ENCODE data around the gene POU1F1. TPM values are rescaled to one million over a fixed set of nuclear protein-coding genes. Genes with fewer than 3 reads are reported as not detected.

The POU1F1 gene
- total RNA-seq, 1 experiment from 2014 or later = not detected

GRCh38 chr3:87228316-87228715, 48.1 kb downstream of the POU1F1 start:
- no peak overlapping the region for H3K27ac Mint-ChIP-seq
- H3K4me3 Mint-ChIP-seq = peak overlapping the region; percentile 99
- POLR2A ChIA-PET = no interaction called here
- peaks cover 3% of the 10 kb centered on the region; the same call in 1 of the 2 replicates for H3K36me3 Mint-ChIP-seq
- DNase-seq (ENCODE audit: low spot score) = no peak
- no peaks in the 10 kb centered on the region for H3K9me3 Mint-ChIP-seq
- CTCF ChIA-PET = interaction anchor here (1.9 kb wide), 1 partner anchor 31 kb away, joined by 7 read pairs; no protein-coding TSS in a partner anchor
- H3K4me1 Mint-ChIP-seq = peaks cover 48% of the 10 kb centered on the region
- no peak for TF ChIP-seq ATF6 (CRISPR knock-in tag; IDR thresholded peaks at IDR 0.05)
- TF ChIP-seq FOXP1 (CRISPR knock-in tag; IDR thresholded peaks at IDR 0.05; ENCODE audit: borderline replicate concordance) = no peak
- no peak for TF ChIP-seq AR (CRISPR knock-in tag; IDR thresholded peaks at IDR 0.05)
- TF ChIP-seq ZNF423 (CRISPR knock-in tag; IDR thresholded peaks at IDR 0.05) = no peak
- no peak for TF ChIP-seq KAT7 (CRISPR knock-in tag; IDR thresholded peaks at IDR 0.05; ENCODE audit: borderline replicate concordance)
- TF ChIP-seq E2F4 (CRISPR knock-in tag; IDR thresholded peaks at IDR 0.05; ENCODE audit: borderline replicate concordance, low read depth) = no peak
- TF ChIP-seq ZNF416 (CRISPR knock-in tag; IDR thresholded peaks at IDR 0.05) = no peak
- no peak for TF ChIP-seq GTF2I (CRISPR knock-in tag; conservative IDR thresholded peaks at IDR 0.05)
- no peak for TF ChIP-seq MLX (CRISPR knock-in tag; IDR thresholded peaks at IDR 0.05)
- peaks cover 3% of the 10 kb centered on the region; the same call in 1 of the 2 replicates for H3K27me3 Mint-ChIP-seq (ENCODE audit: low read depth)
- ATAC-seq = no peak

- peaks cover 3% of the 10 kb centered on the region; the same call in 1 of the 2 replicates for H3K9me3 Mint-ChIP-seq
- peak overlapping the region; percentile 99 for H3K4me3 Mint-ChIP-seq
- H3K27me3 Mint-ChIP-seq (ENCODE audit: low read depth) = peaks cover 3% of the 10 kb centered on the region; the same call in 1 of the 2 replicates
- CTCF ChIA-PET = interaction anchor here (1.9 kb wide), 1 partner anchor 32 kb away, joined by 7 read pairs; no protein-coding TSS in a partner anchor
- ATAC-seq = peak; percentile 41
- POLR2A ChIA-PET = no interaction called here
- peaks cover 43% of the 10 kb centered on the region for H3K4me1 Mint-ChIP-seq
- DNase-seq (ENCODE audit: low spot score) = no peak
- peaks cover 3% of the 10 kb centered on the region; the same call in 1 of the 2 replicates for H3K36me3 Mint-ChIP-seq
- peak overlapping the region; percentile 97 for H3K27ac Mint-ChIP-seq
- TF ChIP-seq AFF4 (CRISPR knock-in tag; IDR thresholded peaks at IDR 0.05; ENCODE audit: borderline replicate concordance) (no peak), PRRX2 (CRISPR knock-in tag; IDR thresholded peaks at IDR 0.05) (no peak), CDX4 (CRISPR knock-in tag; IDR thresholded peaks at IDR 0.05; ENCODE audit: borderline replicate concordance) (no peak), AR (CRISPR knock-in tag; IDR thresholded peaks at IDR 0.05) (no peak), MXD4 (CRISPR knock-in tag; IDR thresholded peaks at IDR 0.05; ENCODE audit: borderline replicate concordance) (no peak), SOX15 (CRISPR knock-in tag; IDR thresholded peaks at IDR 0.05) (no peak), MAX (CRISPR knock-in tag; IDR thresholded peaks at IDR 0.05) (no peak), TP53 (CRISPR knock-in tag; IDR thresholded peaks at IDR 0.05) (no peak), NR1H2 (CRISPR knock-in tag; IDR thresholded peaks at IDR 0.05) (no peak), RORB (CRISPR knock-in tag; IDR thresholded peaks at IDR 0.05) (no peak), NFE2L1 (CRISPR knock-in tag; IDR thresholded peaks at IDR 0.05) (no peak), MYBL2 (CRISPR knock-in tag; IDR thresholded peaks at IDR 0.05) (no peak)
These were observed 48.6 kb downstream of the POU1F1 start for GRCh38 chr3:87227835-87228144.

Data from WTC11 (cell line).